Endodermal cell (in vitro differentiated cells): ENCODE measurements around the gene KMT2B. TPM values are rescaled to one million over a fixed set of nuclear protein-coding genes. Genes with fewer than 3 reads are reported as not detected.
A peak's percentile ranks its signal among the peaks of the same experiment; 100 is the strongest.

Experiments
- DNase-seq: peaks from one replicate; pipeline ENCODE4 v3.0.0-alpha.2; 2017
- H3K27ac ChIP-seq: 2 replicates; pipeline ENCODE4 v1.5.1; 2013; ENCODE audit warnings: mild to moderate bottlenecking, low read depth, low read length, moderate library complexity
- H3K27me3 ChIP-seq: 2 replicates; pipeline ENCODE4 v1.6.1; 2013; ENCODE audit warnings: mild to moderate bottlenecking, low read length, moderate library complexity; ENCODE audit not compliant: insufficient read depth, control insufficient read depth, poor library complexity, severe bottlenecking
- H3K36me3 ChIP-seq: 2 replicates; pipeline ENCODE4 v1.7.0; 2013; ENCODE audit warnings: mild to moderate bottlenecking, low read length, moderate library complexity; ENCODE audit not compliant: control insufficient read depth, insufficient read depth
- H3K4me1 ChIP-seq: one replicate; pipeline ENCODE4 v1.7.0; 2013; ENCODE audit warnings: low read length; ENCODE audit not compliant: control insufficient read depth, insufficient read depth
- H3K4me3 ChIP-seq: 2 replicates; pipeline ENCODE4 v1.5.1; 2013; ENCODE audit warnings: mild to moderate bottlenecking, low read length, moderate library complexity
- H3K9ac ChIP-seq: 2 replicates; pipeline ENCODE4 v1.6.1; 2013; ENCODE audit warnings: mild to moderate bottlenecking, low read length, moderate library complexity; ENCODE audit not compliant: poor library complexity, severe bottlenecking; ENCODE audit errors: extremely low read depth
- H3K9me3 ChIP-seq: 2 replicates; pipeline ENCODE4 v1.6.1; 2013; ENCODE audit warnings: mild to moderate bottlenecking, low read length, moderate library complexity; ENCODE audit not compliant: control insufficient read depth
- H3K27ac Mint-ChIP-seq: 2 replicates; pipeline ENCODE4 v1.8.0; 2020; ENCODE audit warnings: mixed read lengths
- H3K27me3 Mint-ChIP-seq: 2 replicates; pipeline ENCODE4 v1.8.0; 2021; ENCODE audit warnings: mild to moderate bottlenecking, mixed read lengths; ENCODE audit not compliant: insufficient read depth
- H3K36me3 Mint-ChIP-seq: 2 replicates; pipeline ENCODE4 v1.8.0; 2020; ENCODE audit warnings: low read depth, mixed read lengths
- H3K4me1 Mint-ChIP-seq: 2 replicates; pipeline ENCODE4 v1.8.0; 2020; ENCODE audit warnings: mixed read lengths
- H3K4me3 Mint-ChIP-seq: 2 replicates; pipeline ENCODE4 v1.8.0; 2020; ENCODE audit warnings: mild to moderate bottlenecking, moderate library complexity, mixed read lengths
- H3K9me3 Mint-ChIP-seq: 2 replicates; pipeline ENCODE4 v1.8.0; 2020; ENCODE audit warnings: mild to moderate bottlenecking, mixed read lengths
- WGBS, 2 experiments: methylation state at CpG; one replicate each; pipeline versions ENCODE4 v1.1.5 to v1.1.7; 2013; ENCODE audit warnings: missing lambda C conversion rate in 2 of 2, mixed read lengths in 1 of 2; ENCODE audit not compliant: insufficient coverage in 1 of 2, insufficient read length in 1 of 2; 5-methylcytosine and 5-hydroxymethylcytosine counted together
- long read RNA-seq, 4 experiments: library from polyadenylated mRNA in 2 of 4; library from RNA in 1 of 4; library from capped mRNA in 1 of 4; stranded (forward) in 3 of 4; unstranded in 1 of 4; transcript quantifications; one replicate each; pipeline ENCODE4 v2.0.0, GENCODE V29; 2020 to 2021; ENCODE audit warnings: inconsistent platforms in 1 of 4
- polyA plus RNA-seq, 2 experiments: library from polyadenylated mRNA; stranded (reverse); fragments of 50-300 nt; gene quantifications; one replicate each; pipeline ENCODE4 v1.2.3, GENCODE V29; 2013
- total RNA-seq, 2 donors: library from RNA; stranded (reverse); fragmentation: NEBNext Ultra II Directional in 1 of 2; extraction: Animal tissue kit (Norgen Biotek cat#: 25700) in 1 of 2; gene quantifications; 2 replicates in 1 of 2; 3 replicates in 1 of 2; pipeline ENCODE4 v1.2.1, GENCODE V29; 2021
- TF ChIP-seq, protein P1 (sequence below): fragments of 200-600 bp; sonication (generic); conservative IDR thresholded peaks from 2 replicates; pipeline ENCODE4 v1.5.0; 2021; ENCODE audit warnings: antibody characterized with exemption, mild to moderate bottlenecking

The KMT2B gene, protein sequence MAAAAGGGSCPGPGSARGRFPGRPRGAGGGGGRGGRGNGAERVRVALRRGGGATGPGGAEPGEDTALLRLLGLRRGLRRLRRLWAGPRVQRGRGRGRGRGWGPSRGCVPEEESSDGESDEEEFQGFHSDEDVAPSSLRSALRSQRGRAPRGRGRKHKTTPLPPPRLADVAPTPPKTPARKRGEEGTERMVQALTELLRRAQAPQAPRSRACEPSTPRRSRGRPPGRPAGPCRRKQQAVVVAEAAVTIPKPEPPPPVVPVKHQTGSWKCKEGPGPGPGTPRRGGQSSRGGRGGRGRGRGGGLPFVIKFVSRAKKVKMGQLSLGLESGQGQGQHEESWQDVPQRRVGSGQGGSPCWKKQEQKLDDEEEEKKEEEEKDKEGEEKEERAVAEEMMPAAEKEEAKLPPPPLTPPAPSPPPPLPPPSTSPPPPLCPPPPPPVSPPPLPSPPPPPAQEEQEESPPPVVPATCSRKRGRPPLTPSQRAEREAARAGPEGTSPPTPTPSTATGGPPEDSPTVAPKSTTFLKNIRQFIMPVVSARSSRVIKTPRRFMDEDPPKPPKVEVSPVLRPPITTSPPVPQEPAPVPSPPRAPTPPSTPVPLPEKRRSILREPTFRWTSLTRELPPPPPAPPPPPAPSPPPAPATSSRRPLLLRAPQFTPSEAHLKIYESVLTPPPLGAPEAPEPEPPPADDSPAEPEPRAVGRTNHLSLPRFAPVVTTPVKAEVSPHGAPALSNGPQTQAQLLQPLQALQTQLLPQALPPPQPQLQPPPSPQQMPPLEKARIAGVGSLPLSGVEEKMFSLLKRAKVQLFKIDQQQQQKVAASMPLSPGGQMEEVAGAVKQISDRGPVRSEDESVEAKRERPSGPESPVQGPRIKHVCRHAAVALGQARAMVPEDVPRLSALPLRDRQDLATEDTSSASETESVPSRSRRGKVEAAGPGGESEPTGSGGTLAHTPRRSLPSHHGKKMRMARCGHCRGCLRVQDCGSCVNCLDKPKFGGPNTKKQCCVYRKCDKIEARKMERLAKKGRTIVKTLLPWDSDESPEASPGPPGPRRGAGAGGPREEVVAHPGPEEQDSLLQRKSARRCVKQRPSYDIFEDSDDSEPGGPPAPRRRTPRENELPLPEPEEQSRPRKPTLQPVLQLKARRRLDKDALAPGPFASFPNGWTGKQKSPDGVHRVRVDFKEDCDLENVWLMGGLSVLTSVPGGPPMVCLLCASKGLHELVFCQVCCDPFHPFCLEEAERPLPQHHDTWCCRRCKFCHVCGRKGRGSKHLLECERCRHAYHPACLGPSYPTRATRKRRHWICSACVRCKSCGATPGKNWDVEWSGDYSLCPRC (N-terminal part only)
- total RNA-seq, result 10 to 100 TPM; 48.1 to 54.0 TPM
- 35.3 TPM for polyA plus RNA-seq (2013, experiment 1 of 2)
- 28.0 TPM for polyA plus RNA-seq (2013, experiment 2 of 2)
- long read RNA-seq, experiment 1, partial matches to known transcripts, result 13 of 16 reads
- long read RNA-seq, experiment 1, other reads (novel, unspliced or antisense), result 3 of 16 reads
- long read RNA-seq, experiment 2, partial matches to known transcripts, result 12 of 15 reads
- long read RNA-seq, experiment 2, other reads (novel, unspliced or antisense), result 2 of 15 reads
- long read RNA-seq, experiment 3, partial matches to known transcripts, result 5 of 7 reads
- long read RNA-seq, experiment 3, other reads (novel, unspliced or antisense), result 1 of 7 reads
- long read RNA-seq, experiment 4, result 0 reads

DNA sequence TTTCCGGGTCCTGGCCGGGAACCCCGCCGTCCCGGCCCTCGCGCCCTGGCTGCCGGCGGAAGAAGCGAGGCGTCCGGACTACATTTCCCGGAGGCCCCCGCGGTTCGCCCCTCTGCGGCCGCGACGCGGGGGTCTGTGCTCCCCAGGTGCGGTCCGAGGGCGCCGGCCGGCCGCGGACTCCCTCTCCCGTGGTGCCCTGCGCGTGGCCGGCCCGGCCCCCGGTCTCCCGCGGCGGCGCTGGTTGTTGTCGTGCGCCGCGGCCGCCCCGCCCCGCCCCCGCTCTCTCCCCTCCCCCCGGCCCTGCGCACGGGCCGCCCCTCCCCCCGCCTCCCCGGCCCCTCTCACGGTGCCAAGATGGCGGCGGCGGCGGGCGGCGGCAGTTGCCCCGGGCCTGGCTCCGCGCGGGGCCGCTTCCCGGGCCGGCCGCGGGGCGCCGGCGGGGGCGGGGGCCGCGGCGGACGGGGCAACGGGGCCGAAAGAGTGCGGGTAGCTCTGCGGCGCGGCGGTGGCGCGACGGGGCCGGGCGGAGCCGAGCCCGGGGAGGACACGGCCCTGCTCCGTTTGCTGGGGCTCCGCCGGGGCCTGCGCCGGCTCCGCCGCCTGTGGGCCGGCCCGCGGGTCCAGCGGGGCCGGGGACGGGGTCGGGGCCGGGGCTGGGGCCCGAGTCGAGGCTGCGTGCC, at the start of gene KMT2B:
Gene KMT2B (plus strand): TSS at position 339 of the 680 bp plus-strand sequence. CDS start 16 bp downstream, at position 355.
- Histone ChIP-seq H3K4me3 (peak within 1 kb of the TSS; percentile 90), H3K9me3 (no peaks in the 10 kb centered on the region), H3K27ac (peak within 1 kb of the TSS; percentile 80), H3K4me1 (peaks cover 13% of the 10 kb centered on the region), H3K36me3 (peaks cover 8% of the 10 kb centered on the region), H3K27me3 (no peaks in the 10 kb centered on the region), H3K9ac (peak within 1 kb of the TSS; percentile 68)
- peaks cover 18% of the 10 kb centered on the region for H3K4me1 Mint-ChIP-seq
- H3K27me3 Mint-ChIP-seq, result no peaks in the 10 kb centered on the region
- DNase-seq, result no peak
- H3K36me3 Mint-ChIP-seq, result peaks cover 22% of the 10 kb centered on the region
- H3K27ac Mint-ChIP-seq, result peak within 1 kb of the TSS; percentile 96
- TF ChIP-seq, protein P1, sequence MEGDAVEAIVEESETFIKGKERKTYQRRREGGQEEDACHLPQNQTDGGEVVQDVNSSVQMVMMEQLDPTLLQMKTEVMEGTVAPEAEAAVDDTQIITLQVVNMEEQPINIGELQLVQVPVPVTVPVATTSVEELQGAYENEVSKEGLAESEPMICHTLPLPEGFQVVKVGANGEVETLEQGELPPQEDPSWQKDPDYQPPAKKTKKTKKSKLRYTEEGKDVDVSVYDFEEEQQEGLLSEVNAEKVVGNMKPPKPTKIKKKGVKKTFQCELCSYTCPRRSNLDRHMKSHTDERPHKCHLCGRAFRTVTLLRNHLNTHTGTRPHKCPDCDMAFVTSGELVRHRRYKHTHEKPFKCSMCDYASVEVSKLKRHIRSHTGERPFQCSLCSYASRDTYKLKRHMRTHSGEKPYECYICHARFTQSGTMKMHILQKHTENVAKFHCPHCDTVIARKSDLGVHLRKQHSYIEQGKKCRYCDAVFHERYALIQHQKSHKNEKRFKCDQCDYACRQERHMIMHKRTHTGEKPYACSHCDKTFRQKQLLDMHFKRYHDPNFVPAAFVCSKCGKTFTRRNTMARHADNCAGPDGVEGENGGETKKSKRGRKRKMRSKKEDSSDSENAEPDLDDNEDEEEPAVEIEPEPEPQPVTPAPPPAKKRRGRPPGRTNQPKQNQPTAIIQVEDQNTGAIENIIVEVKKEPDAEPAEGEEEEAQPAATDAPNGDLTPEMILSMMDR, result no peak
- H3K9me3 Mint-ChIP-seq, result no peaks in the 10 kb centered on the region
- H3K4me3 Mint-ChIP-seq, result peak within 1 kb of the TSS; percentile 86
- 0 to 1% methylated on average over 35 to 87 of the region's 109 CpGs for WGBS, 2 experiments

DNA sequence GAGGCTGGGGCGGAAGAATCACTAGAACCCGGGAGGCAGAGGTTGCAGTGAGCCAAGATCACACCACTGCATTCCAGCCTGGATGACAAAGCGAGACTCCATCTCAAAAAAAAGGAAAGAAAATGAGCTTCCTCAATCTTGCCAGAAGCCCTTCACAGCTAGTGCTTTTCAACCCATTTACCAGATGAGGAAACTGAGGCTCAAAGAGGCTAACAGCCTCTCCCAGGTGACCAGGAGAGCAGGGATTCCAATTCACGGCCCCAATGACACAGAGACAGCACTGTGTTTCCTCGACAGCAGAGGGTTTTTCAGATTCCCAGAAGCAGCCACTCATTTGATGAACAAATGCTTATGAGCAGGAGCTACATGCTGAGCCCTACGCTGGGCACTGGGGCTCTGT, 48.2 kb upstream of the KMT2B start:
- Mint-ChIP-seq H3K36me3 (peaks cover 8% of the 10 kb centered on the region), H3K27ac (no peak overlapping the region), H3K27me3 (peaks cover 43% of the 10 kb centered on the region), H3K9me3 (no peaks in the 10 kb centered on the region), H3K4me3 (no peak overlapping the region), H3K4me1 (peaks cover 2% of the 10 kb centered on the region)
- TF ChIP-seq, protein P1, result no peak
- H3K27ac ChIP-seq, result no peak overlapping the region
- DNase-seq, result no peak
- 77 to 83% methylated on average over 2 to 6 of the region's 6 CpGs for WGBS, 2 experiments
- H3K9ac ChIP-seq, result no peak overlapping the region
- no peaks in the 10 kb centered on the region for H3K9me3 ChIP-seq
- H3K4me3 ChIP-seq, result no peak overlapping the region
- no peaks in the 10 kb centered on the region for H3K36me3 ChIP-seq
- H3K4me1 ChIP-seq, result no peaks in the 10 kb centered on the region
- peaks cover 22% of the 10 kb centered on the region for H3K27me3 ChIP-seq
